Gastrocnemius medialis (tissue), 4 donors: ENCODE measurements around the gene C10orf71. TPM values are rescaled to one million over a fixed set of nuclear protein-coding genes. Genes with fewer than 3 reads are reported as not detected.

Source experiments
- ATAC-seq, 2 donors: fragments of 150-250 bp; one replicate each; pipeline ENCODE4 v1.9.1; 2016
- DNase-seq, 2 donors: peaks; one replicate each; pipeline ENCODE4 v3.0.0-alpha.2; 2019
- H3K27ac ChIP-seq, 4 donors: fragments of 200-600 bp; sonication (generic); 1 replicate in 1 of 4; 2 replicates in 3 of 4; pipeline ENCODE4 v1.5.1; 2016 to 2018; ENCODE audit warnings: mild to moderate bottlenecking in 2 of 4, moderate library complexity in 1 of 4
- H3K27me3 ChIP-seq, 3 donors: fragments of 200-600 bp; sonication (generic) in 2 of 3; 1 replicate in 1 of 3; 2 replicates in 2 of 3; pipeline versions ENCODE4 v1.5.1 to v1.6.0; 2016 to 2019; ENCODE audit warnings: mild to moderate bottlenecking in 1 of 3, moderate library complexity in 1 of 3
- H3K36me3 ChIP-seq, 2 donors: fragments of 200-600 bp; sonication (generic) in 1 of 2; one replicate each; pipeline ENCODE4 v1.5.1; 2017 to 2018
- H3K4me1 ChIP-seq, 2 donors: fragments of 200-600 bp; sonication (generic) in 1 of 2; one replicate each; pipeline ENCODE4 v1.5.1; 2016 to 2017; ENCODE audit warnings: mild to moderate bottlenecking in 2 of 2
- H3K4me3 ChIP-seq, 4 donors: fragments of 200-600 bp; sonication (generic) in 3 of 4; 1 replicate in 1 of 4; 2 replicates in 3 of 4; pipeline ENCODE4 v1.5.1; 2016 to 2019; ENCODE audit warnings: mild to moderate bottlenecking in 2 of 4
- H3K9me3 ChIP-seq, 3 donors: fragments of 200-600 bp; sonication (generic) in 2 of 3; 1 replicate in 1 of 3; 2 replicates in 2 of 3; pipeline ENCODE4 v1.5.1; 2016 to 2019
- POLR2A ChIP-seq, 2 donors: fragments of 450-650 bp; IDR thresholded peaks; one replicate each; pipeline ENCODE4 v1.6.1; 2017; ENCODE audit warnings: antibody characterized with exemption in 2 of 2, mild to moderate bottlenecking in 2 of 2, moderate library complexity in 2 of 2
- in situ Hi-C, 4 donors: fragments of 200-750 bp; cut with MboI; loops; one replicate each; pipeline versions ENCODE4 v1.15.0 to v1.8.0; 2017; ENCODE audit warnings: low sequenced_read_pairs in 4 of 4
- intact Hi-C: fragments of 100-400 bp; cut with DNase I; formaldehyde crosslinking; loops from one replicate; pipeline ENCODE4 v1.15.1; 2023; ENCODE audit warnings: low total_unique reads
- total RNA-seq, 4 donors: library from RNA; depleted of rRNA; stranded (reverse); fragments of >200 nt; gene quantifications; one replicate each; pipeline versions ENCODE4 v1.1.0 to v1.2.3, GENCODE V29; 2016
- TF ChIP-seq, protein P1 (sequence below), 5 experiments: fragments of 450-650 bp in 3 of 5; fragments of 200-600 bp in 2 of 5; sonication (generic) in 2 of 5; IDR thresholded peaks in 4 of 5; conservative IDR thresholded peaks in 1 of 5; 1 replicate in 4 of 5; 2 replicates in 1 of 5; pipeline ENCODE4 v1.5.1; 2016 to 2019; ENCODE audit warnings: antibody characterized with exemption in 5 of 5, mild to moderate bottlenecking in 3 of 5, moderate library complexity in 3 of 5

The C10orf71 gene
- total RNA-seq, 4 donors from 2014 or later, result 26.5 to 208 (median 69.6) TPM

DNA sequence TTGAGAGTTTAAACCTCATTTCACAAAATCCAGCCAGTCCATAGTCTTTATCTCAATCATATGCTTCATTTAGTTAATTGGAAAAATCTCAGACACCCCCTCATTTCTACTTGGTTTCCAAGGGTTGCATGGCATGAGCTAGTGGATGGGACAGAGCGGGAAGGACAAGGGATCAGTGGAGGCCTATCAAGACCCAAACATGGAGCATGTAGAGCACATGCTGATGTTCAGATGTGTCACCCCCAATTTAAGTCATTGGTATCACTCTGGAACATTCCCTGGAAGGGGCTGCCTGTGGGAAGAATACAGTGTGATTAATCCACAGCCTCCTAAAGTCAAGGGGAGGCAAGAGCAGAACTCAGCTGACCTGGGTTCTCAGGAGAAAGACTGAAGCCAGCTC, 2.3 kb downstream of the C10orf71 start:
- DNase-seq (no peak), ATAC-seq (no peak)
- in situ Hi-C loops, result no loop called here
- peak overlapping the region; percentile 95 to 100 (median 96) for H3K27ac ChIP-seq
- H3K9me3 ChIP-seq, result no peaks in the 10 kb centered on the region
- H3K36me3 ChIP-seq, result no peaks in the 10 kb centered on the region
- H3K4me1 ChIP-seq, result peaks cover 83 to 85% of the 10 kb centered on the region in 2 donors
- intact Hi-C loops, result loop anchor here (5.0 kb wide), 1 partner anchor 84 kb away; no protein-coding TSS in a partner anchor
- H3K27me3 ChIP-seq, result no peaks in the 10 kb centered on the region
- peak overlapping the region in 2 of 4 donors; percentile 69 to 72 for H3K4me3 ChIP-seq
- TF ChIP-seq, protein P1, sequence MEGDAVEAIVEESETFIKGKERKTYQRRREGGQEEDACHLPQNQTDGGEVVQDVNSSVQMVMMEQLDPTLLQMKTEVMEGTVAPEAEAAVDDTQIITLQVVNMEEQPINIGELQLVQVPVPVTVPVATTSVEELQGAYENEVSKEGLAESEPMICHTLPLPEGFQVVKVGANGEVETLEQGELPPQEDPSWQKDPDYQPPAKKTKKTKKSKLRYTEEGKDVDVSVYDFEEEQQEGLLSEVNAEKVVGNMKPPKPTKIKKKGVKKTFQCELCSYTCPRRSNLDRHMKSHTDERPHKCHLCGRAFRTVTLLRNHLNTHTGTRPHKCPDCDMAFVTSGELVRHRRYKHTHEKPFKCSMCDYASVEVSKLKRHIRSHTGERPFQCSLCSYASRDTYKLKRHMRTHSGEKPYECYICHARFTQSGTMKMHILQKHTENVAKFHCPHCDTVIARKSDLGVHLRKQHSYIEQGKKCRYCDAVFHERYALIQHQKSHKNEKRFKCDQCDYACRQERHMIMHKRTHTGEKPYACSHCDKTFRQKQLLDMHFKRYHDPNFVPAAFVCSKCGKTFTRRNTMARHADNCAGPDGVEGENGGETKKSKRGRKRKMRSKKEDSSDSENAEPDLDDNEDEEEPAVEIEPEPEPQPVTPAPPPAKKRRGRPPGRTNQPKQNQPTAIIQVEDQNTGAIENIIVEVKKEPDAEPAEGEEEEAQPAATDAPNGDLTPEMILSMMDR (IDR thresholded peaks at IDR 0.05 in 4 of 5, conservative IDR thresholded peaks at IDR 0.05 in 1 of 5), result no peak
- no peak for TF ChIP-seq POLR2A (IDR thresholded peaks at IDR 0.05)

GRCh38 chr10:49302088-49302487, 3.1 kb downstream of the C10orf71 start:
- ATAC-seq (no peak), DNase-seq (peak in 1 of 2 donors; percentile 57)
- intact Hi-C loops (loop anchor here (5.0 kb wide), 1 partner anchor 85 kb away; no protein-coding TSS in a partner anchor), in situ Hi-C loops (no loop called here)
- Histone ChIP-seq H3K4me3 (peak overlapping the region in 1 of 4 donors; percentile 69), H3K4me1 (peaks cover 78 to 84% of the 10 kb centered on the region in 2 donors), H3K9me3 (no peaks in the 10 kb centered on the region), H3K27me3 (no peaks in the 10 kb centered on the region), H3K27ac (peak overlapping the region; percentile 95 to 100 (median 96)), H3K36me3 (no peaks in the 10 kb centered on the region)
- TF ChIP-seq, protein P1 (IDR thresholded peaks at IDR 0.05 in 4 of 5, conservative IDR thresholded peaks at IDR 0.05 in 1 of 5), result no peak
- no peak for TF ChIP-seq POLR2A (IDR thresholded peaks at IDR 0.05)

- TF ChIP-seq, protein P1 (IDR thresholded peaks at IDR 0.05 in 4 of 5, conservative IDR thresholded peaks at IDR 0.05 in 1 of 5), result no peak
- TF ChIP-seq POLR2A (IDR thresholded peaks at IDR 0.05), result no peak
- Histone ChIP-seq H3K27me3 (no peaks in the 10 kb centered on the region), H3K27ac (peak overlapping the region; percentile 95 to 100 (median 96)), H3K9me3 (no peaks in the 10 kb centered on the region), H3K4me1 (peaks cover 64 to 69% of the 10 kb centered on the region in 2 donors), H3K36me3 (peaks cover 0 to 4% of the 10 kb centered on the region in 2 donors), H3K4me3 (no peak overlapping the region)
- DNase-seq (no peak), ATAC-seq (no peak)
- intact Hi-C loops, result loop anchor here (5.0 kb wide), 1 partner anchor 86 kb away; no protein-coding TSS in a partner anchor
- in situ Hi-C loops, result no loop called here
These were observed 4.7 kb downstream of the C10orf71 start for GRCh38 chr10:49303711-49304110.

DNA sequence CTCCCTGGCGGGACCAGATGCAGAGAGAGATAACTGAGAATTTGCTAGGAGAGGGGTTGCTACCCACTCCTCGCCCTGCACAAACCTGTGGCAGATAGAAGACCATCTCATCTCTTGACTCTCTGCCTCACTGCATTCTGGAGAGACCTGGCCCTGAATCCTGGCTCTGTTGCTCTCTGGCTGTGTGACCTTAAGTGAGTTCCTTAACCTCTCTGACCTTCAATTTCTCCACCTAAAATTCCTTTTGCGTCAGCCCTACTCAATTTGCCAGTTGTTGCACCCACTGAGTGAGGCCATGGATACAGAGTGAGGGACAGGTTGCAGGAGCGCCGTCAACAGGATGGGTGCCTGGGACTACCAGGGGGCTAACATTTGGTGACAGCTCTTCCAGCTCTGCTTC, 5.2 kb downstream of the C10orf71 start:
- Histone ChIP-seq H3K4me3 (no peak overlapping the region), H3K27ac (peak overlapping the region; percentile 95 to 100 (median 96)), H3K27me3 (no peaks in the 10 kb centered on the region), H3K36me3 (peaks cover 0 to 7% of the 10 kb centered on the region in 2 donors), H3K4me1 (peaks cover 64 to 69% of the 10 kb centered on the region in 2 donors), H3K9me3 (no peaks in the 10 kb centered on the region)
- no peak for ATAC-seq
- DNase-seq, result no peak
- in situ Hi-C loops, result no loop called here
- TF ChIP-seq POLR2A (IDR thresholded peaks at IDR 0.05), result no peak
- TF ChIP-seq, protein P1 (IDR thresholded peaks at IDR 0.05 in 4 of 5, conservative IDR thresholded peaks at IDR 0.05 in 1 of 5), result no peak
- intact Hi-C loops, result loop anchor here (5.0 kb wide), 1 partner anchor 87 kb away; no protein-coding TSS in a partner anchor
